HCT116 (cell line): ENCODE measurements around the gene PCNT. TPM values are rescaled to one million over a fixed set of nuclear protein-coding genes. Genes with fewer than 3 reads are reported as not detected.

Experiments used
- ATAC-seq: fragments of 200-7000 bp; cut with Tn5 transposase; 2 replicates; pipeline ENCODE4 v1.9.1; 2020; ENCODE audit warnings: mild to moderate bottlenecking, moderate library complexity
- BruUV-seq: library from RNA; stranded (reverse); fragments of 400-500 nt; replicated peaks from 2 replicates; lab custom pipeline; 2021; lab: Mats Ljungman, UMichigan
- CTCF ChIA-PET: fragments of 300-600 bp; sonication (Branson Sonifier 250); formaldehyde crosslinking; loops from one replicate; lab custom pipeline; 2021; ENCODE audit warnings: antibody characterized with exemption; lab: Charles Lee
- POLR2A ChIA-PET: fragments of 300-600, 350-600 bp; sonication (Branson Sonifier 250); formaldehyde crosslinking; loops from one replicate; lab custom pipeline; 2021; ENCODE audit warnings: antibody characterized with exemption; lab: Charles Lee
- RAD21 ChIA-PET, 2 experiments: fragments of 300-600 bp; sonication (Branson Sonifier 250); formaldehyde crosslinking; loops; one replicate each; lab custom pipeline; 2023; ENCODE audit warnings: low total read pairs in 2 of 2; ENCODE audit not compliant: uncharacterized antibody in 2 of 2, unreplicated experiment in 2 of 2, low non-redundant PET in 1 of 2; lab: Charles Lee
- DNase-seq: peaks from one replicate; pipeline ENCODE4 v3.0.0-alpha.2; 2010; ENCODE audit warnings: low read depth, low spot score
- H2AFZ ChIP-seq: fragments of 200-600 bp; shearing (Covaris generic), sonication (generic); 2 replicates; pipeline ENCODE4 v1.6.1; 2017; ENCODE audit warnings: low read depth, mixed run types, mixed read lengths, antibody characterized with exemption, low read length; ENCODE audit not compliant: poor library complexity, severe bottlenecking
- H3K27ac ChIP-seq: 2 replicates; pipeline ENCODE4 v1.5.1; 2012; ENCODE audit warnings: low read depth, low read length
- H3K27me3 ChIP-seq: fragments of 200-600 bp; sonication (generic); 2 replicates; pipeline ENCODE4 v1.6.1; 2016; ENCODE audit warnings: mixed run types, low read length, mixed read lengths; ENCODE audit not compliant: insufficient read depth
- H3K36me3 ChIP-seq, 2 experiments: fragments of 200-500 bp in 1 of 2; fragments of 200-600 bp in 1 of 2; sonication (Bioruptor generic) in 1 of 2; sonication (generic) in 1 of 2; 2 replicates each; pipeline versions ENCODE4 v1.5.1 to v1.6.1; 2014 to 2016; ENCODE audit warnings: low read length in 2 of 2, inconsistent platforms in 1 of 2, mixed read lengths in 1 of 2, mixed run types in 1 of 2; ENCODE audit not compliant: insufficient read depth in 2 of 2, control insufficient read depth in 1 of 2
- H3K4me1 ChIP-seq, 2 experiments: fragments of 200-600 bp in 1 of 2; sonication (generic) in 1 of 2; 2 replicates each; pipeline versions ENCODE4 v1.5.1 to v1.6.1; 2012 to 2017; ENCODE audit warnings: low read length in 2 of 2, inconsistent platforms in 1 of 2, mild to moderate bottlenecking in 1 of 2, mixed read lengths in 1 of 2, mixed run types in 1 of 2, moderate library complexity in 1 of 2; ENCODE audit not compliant: insufficient read depth in 2 of 2, control insufficient read depth in 1 of 2
- H3K4me2 ChIP-seq: fragments of 200-600 bp; sonication (generic); 2 replicates; pipeline ENCODE4 v1.6.1; 2017; ENCODE audit warnings: mixed run types, low read length, mixed read lengths
- H3K4me3 ChIP-seq, 2 experiments: fragments of 200-600 bp in 1 of 2; sonication (generic) in 1 of 2; replicated peaks in 1 of 2; 2 replicates each; pipeline ENCODE4 v1.5.1; 2011 to 2016; ENCODE audit warnings: low read length in 2 of 2, control low read depth in 1 of 2, low read depth in 1 of 2, mild to moderate bottlenecking in 1 of 2, mixed read lengths in 1 of 2, mixed run types in 1 of 2
- H3K79me2 ChIP-seq: fragments of 200-600 bp; sonication (generic); 2 replicates; pipeline ENCODE4 v1.6.1; 2017; ENCODE audit warnings: mild to moderate bottlenecking, mixed run types, low read length, moderate library complexity, mixed read lengths; ENCODE audit not compliant: insufficient read depth
- H3K9ac ChIP-seq: fragments of 200-600 bp; sonication (generic); 2 replicates; pipeline ENCODE4 v1.6.1; 2016; ENCODE audit warnings: low read length, mixed read lengths
- H3K9me2 ChIP-seq: fragments of 200-600 bp; sonication (generic), shearing (Covaris generic); 2 replicates; pipeline ENCODE4 v1.6.1; 2017; ENCODE audit warnings: mixed run types, mild to moderate bottlenecking, moderate library complexity; ENCODE audit not compliant: insufficient read depth
- H3K9me3 ChIP-seq, 2 experiments: fragments of 200-500 bp in 1 of 2; fragments of 200-600 bp in 1 of 2; sonication (Bioruptor generic) in 1 of 2; sonication (generic) in 1 of 2; 2 replicates each; pipeline ENCODE4 v1.6.1; 2014 to 2017; ENCODE audit warnings: low read length in 2 of 2, mixed read lengths in 2 of 2, inconsistent platforms in 1 of 2, low read depth in 1 of 2, mild to moderate bottlenecking in 1 of 2, mixed run types in 1 of 2, moderate library complexity in 1 of 2; ENCODE audit not compliant: control insufficient read depth in 1 of 2, insufficient read depth in 1 of 2
- H4K20me1 ChIP-seq: fragments of 200-600 bp; sonication (generic), shearing (Covaris generic); 2 replicates; pipeline ENCODE4 v1.6.1; 2017; ENCODE audit warnings: mixed run types, mild to moderate bottlenecking, moderate library complexity; ENCODE audit not compliant: insufficient read depth
- ATF3 ChIP-seq: IDR thresholded peaks from 2 replicates; pipeline ENCODE4 v1.6.1; 2012
- CEBPB ChIP-seq: IDR thresholded peaks from 2 replicates; pipeline ENCODE4 v1.6.1; 2012; ENCODE audit warnings: low read depth
- EGR1 ChIP-seq: IDR thresholded peaks from 2 replicates; pipeline ENCODE4 v1.6.1; 2012; ENCODE audit warnings: low read depth
- ELF1 ChIP-seq: IDR thresholded peaks from 2 replicates; pipeline ENCODE4 v1.6.1; 2012; ENCODE audit warnings: low read depth, borderline replicate concordance
- EZH2phosphoT487 ChIP-seq: fragments of 200-600 bp; IDR thresholded peaks from 2 replicates; pipeline ENCODE4 v1.6.1; 2018; ENCODE audit warnings: antibody characterized with exemption, borderline replicate concordance
- JUND ChIP-seq: IDR thresholded peaks from 2 replicates; pipeline ENCODE4 v1.6.1; 2012
- MAX ChIP-seq: IDR thresholded peaks from 2 replicates; pipeline ENCODE4 v1.6.1; 2012
- POLR2AphosphoS5 ChIP-seq: IDR thresholded peaks from 2 replicates; pipeline ENCODE4 v1.6.1; 2011; ENCODE audit warnings: mild to moderate bottlenecking, low read depth, low read length, moderate library complexity
- RAD21 ChIP-seq: IDR thresholded peaks from 2 replicates; pipeline ENCODE4 v1.6.1; 2012; ENCODE audit warnings: low read depth, mild to moderate bottlenecking
- SP1 ChIP-seq: IDR thresholded peaks from 2 replicates; pipeline ENCODE4 v1.6.1; 2012; ENCODE audit warnings: low read depth
- TCF7L2 ChIP-seq: IDR thresholded peaks from 2 replicates; pipeline ENCODE4 v1.7.0; 2011; ENCODE audit warnings: borderline replicate concordance, inconsistent platforms; ENCODE audit not compliant: insufficient read depth, insufficient read length; ENCODE audit errors: extremely low read depth
- YY1 ChIP-seq: IDR thresholded peaks from 2 replicates; pipeline ENCODE4 v1.6.1; 2011; ENCODE audit warnings: low read length, low read depth, moderate library complexity, mild to moderate bottlenecking; ENCODE audit not compliant: insufficient replicate concordance; ENCODE audit errors: extremely low read depth
- ZNF274 ChIP-seq: fragments of 200-500 bp; sonication (Bioruptor generic); IDR thresholded peaks from 2 replicates; pipeline ENCODE4 v1.6.1; 2014; ENCODE audit warnings: mild to moderate bottlenecking, low read depth, low read length, inconsistent platforms
- intact Hi-C: fragments of 100-400 bp; cut with micrococcal nuclease; formaldehyde crosslinking; loops from 2 replicates; pipeline ENCODE4 v1.10.0; 2022
- total RNA-seq: library from RNA; stranded (reverse); gene quantifications from one replicate; pipeline ENCODE4 v1.2.1, GENCODE V29; 2021; ENCODE audit not compliant: unreplicated experiment
- TF ChIP-seq, protein P1 (sequence below), 3 experiments: fragments of 200-600 bp in 1 of 3; sonication (generic) in 1 of 3; IDR thresholded peaks in 2 of 3; conservative IDR thresholded peaks in 1 of 3; 2 replicates each; pipeline ENCODE4 v1.5.1; 2012 to 2017; ENCODE audit warnings: low read depth in 2 of 3, low read length in 2 of 3, antibody characterized with exemption in 1 of 3, borderline replicate concordance in 1 of 3, control low read depth in 1 of 3, mild to moderate bottlenecking in 1 of 3, mixed read lengths in 1 of 3, mixed run types in 1 of 3, moderate library complexity in 1 of 3; ENCODE audit not compliant: insufficient read depth in 1 of 3

Gene PCNT
- total RNA-seq, 1 experiment from 2014 or later, result 43.6 TPM

DNA sequence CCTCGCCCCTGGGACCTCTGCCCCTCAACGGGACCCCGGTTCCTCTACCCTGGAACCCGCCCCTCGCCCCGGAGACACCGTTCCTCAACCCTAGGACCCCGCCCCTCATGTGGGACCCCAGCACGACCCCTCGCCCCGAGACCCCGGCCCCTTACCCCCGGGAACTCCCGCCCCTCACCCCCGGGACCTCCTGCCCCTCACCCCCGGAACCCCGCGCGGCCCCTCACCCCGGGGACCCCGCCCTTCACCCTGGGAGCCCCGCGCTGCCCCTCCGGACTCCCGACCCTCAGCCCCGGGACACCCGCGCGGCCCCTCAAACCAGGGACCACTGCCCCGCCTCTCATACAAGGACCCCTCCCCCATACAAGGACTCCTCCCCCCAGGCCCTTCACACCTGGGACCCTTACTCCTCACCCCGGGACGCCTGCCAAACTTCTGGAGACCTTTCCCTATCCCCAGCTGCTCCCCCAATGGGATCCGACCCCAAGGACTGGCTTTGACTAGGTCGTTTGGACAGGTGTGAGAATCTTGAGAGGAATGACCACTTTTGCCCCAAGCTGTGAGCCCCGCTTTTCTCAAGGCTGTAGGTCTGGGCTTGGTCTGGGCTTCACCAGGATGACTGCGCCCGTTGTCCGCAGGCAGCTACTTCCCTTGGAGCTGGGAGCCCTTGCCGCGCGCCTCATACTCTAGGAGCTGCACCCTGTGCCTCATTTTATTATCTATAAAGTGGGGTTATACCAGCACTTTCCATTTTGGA, 135.6 kb downstream of the PCNT start:
- Histone ChIP-seq H3K4me3 (peak overlapping the region; percentile 57 to 75), H2AFZ (no peak overlapping the region), H3K27me3 (no peaks in the 10 kb centered on the region), H4K20me1 (no peaks in the 10 kb centered on the region), H3K9me3 (no peaks in the 10 kb centered on the region), H3K4me1 (peaks cover 26 to 40% of the 10 kb centered on the region in 2 experiments), H3K36me3 (no peaks in the 10 kb centered on the region; a peak in 1 of 4 replicates), H3K9me2 (no peaks in the 10 kb centered on the region), H3K79me2 (peaks cover 63% of the 10 kb centered on the region), H3K27ac (no peak overlapping the region; the same call in 1 of the 2 replicates), H3K9ac (peak overlapping the region; percentile 72), H3K4me2 (peak overlapping the region; percentile 87)
- BruUV-seq, result no TSS peak
- CTCF ChIA-PET, result no interaction called here
- no peak for TF ChIP-seq POLR2AphosphoS5
- no peak for TF ChIP-seq ATF3
- TF ChIP-seq YY1, result no peak
- no peak for TF ChIP-seq JUND
- TF ChIP-seq RAD21, result no peak
- TF ChIP-seq MAX, result no peak
- TF ChIP-seq SP1, result no peak
- TF ChIP-seq EZH2phosphoT487, result no peak
- intact Hi-C loops, result loop anchor here (5.0 kb wide), 1 partner anchor 132 kb away; a partner anchor contains a TSS
- DNase-seq (no peak), ATAC-seq (no peak)
- RAD21 ChIA-PET, result interaction anchor here in 1 of 2 experiments (0.9 kb wide), 1 partner anchor 175 kb away, joined by 4 read pairs; no protein-coding TSS in a partner anchor
- POLR2A ChIA-PET, result interaction anchor here (0.6 kb wide), 1 partner anchor 65 kb away, joined by 3 read pairs; no protein-coding TSS in a partner anchor

DNA sequence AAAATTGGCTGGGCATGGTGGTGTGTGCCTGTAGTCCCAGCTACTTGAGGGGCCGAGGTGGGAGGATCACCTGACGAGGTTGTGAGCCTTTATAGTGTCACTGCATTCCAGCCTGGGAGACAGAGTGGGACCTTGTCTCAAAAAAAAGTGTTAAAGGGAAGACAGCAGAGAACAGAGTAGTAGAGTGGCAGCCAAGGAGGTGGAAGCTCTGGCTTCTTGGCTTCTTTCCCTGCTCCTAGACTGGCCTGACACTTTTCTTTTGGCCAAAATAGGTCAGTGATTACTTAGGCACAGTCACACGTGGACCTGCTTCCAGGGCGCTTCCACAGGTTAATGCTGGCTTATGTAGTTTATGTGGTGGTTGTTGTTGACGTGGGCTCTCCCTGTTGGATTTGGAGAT, 138.0 kb downstream of the PCNT start:
- ChIA-PET RAD21 (no interaction called here), POLR2A (no interaction called here), CTCF (no interaction called here)
- H3K9me3 ChIP-seq, result no peaks in the 10 kb centered on the region
- H3K79me2 ChIP-seq, result peaks cover 69% of the 10 kb centered on the region
- no peak overlapping the region for H2AFZ ChIP-seq
- H3K27me3 ChIP-seq, result no peaks in the 10 kb centered on the region
- H3K36me3 ChIP-seq, result no peaks in the 10 kb centered on the region; a peak in 1 of 4 replicates
- H3K4me1 ChIP-seq, result peaks cover 13 to 17% of the 10 kb centered on the region in 2 experiments
- intact Hi-C loops, result no loop called here
- no peak overlapping the region for H3K4me2 ChIP-seq
- no peak overlapping the region for H3K4me3 ChIP-seq
- H3K27ac ChIP-seq, result no peak overlapping the region
- no peak for DNase-seq
- no peak overlapping the region for H3K9ac ChIP-seq
- H4K20me1 ChIP-seq, result no peaks in the 10 kb centered on the region
- BruUV-seq, result no TSS peak
- no peak for ATAC-seq
- H3K9me2 ChIP-seq, result no peaks in the 10 kb centered on the region
- TF ChIP-seq EGR1 (no peak), YY1 (no peak), POLR2AphosphoS5 (no peak), SP1 (no peak), CEBPB (no peak), ZNF274 (no peak), TCF7L2 (no peak), ELF1 (no peak), EZH2phosphoT487 (no peak), RAD21 (no peak)
- TF ChIP-seq, protein P1, sequence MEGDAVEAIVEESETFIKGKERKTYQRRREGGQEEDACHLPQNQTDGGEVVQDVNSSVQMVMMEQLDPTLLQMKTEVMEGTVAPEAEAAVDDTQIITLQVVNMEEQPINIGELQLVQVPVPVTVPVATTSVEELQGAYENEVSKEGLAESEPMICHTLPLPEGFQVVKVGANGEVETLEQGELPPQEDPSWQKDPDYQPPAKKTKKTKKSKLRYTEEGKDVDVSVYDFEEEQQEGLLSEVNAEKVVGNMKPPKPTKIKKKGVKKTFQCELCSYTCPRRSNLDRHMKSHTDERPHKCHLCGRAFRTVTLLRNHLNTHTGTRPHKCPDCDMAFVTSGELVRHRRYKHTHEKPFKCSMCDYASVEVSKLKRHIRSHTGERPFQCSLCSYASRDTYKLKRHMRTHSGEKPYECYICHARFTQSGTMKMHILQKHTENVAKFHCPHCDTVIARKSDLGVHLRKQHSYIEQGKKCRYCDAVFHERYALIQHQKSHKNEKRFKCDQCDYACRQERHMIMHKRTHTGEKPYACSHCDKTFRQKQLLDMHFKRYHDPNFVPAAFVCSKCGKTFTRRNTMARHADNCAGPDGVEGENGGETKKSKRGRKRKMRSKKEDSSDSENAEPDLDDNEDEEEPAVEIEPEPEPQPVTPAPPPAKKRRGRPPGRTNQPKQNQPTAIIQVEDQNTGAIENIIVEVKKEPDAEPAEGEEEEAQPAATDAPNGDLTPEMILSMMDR (IDR thresholded peaks at IDR 0.05 in 2 of 3, conservative IDR thresholded peaks at IDR 0.05 in 1 of 3; ENCODE audit: borderline replicate concordance in 1 of 3, insufficient read depth in 1 of 3, low read depth in 2 of 3, low read length in 2 of 3), result no peak
